ENCODE measurements around the gene STK32B.
"Not testable (repeated sequence)": the region's sequence is repeated elsewhere in the genome, so short reads cannot be mapped to it uniquely, and the experiment has no call there.

STK32B gene

DNA sequence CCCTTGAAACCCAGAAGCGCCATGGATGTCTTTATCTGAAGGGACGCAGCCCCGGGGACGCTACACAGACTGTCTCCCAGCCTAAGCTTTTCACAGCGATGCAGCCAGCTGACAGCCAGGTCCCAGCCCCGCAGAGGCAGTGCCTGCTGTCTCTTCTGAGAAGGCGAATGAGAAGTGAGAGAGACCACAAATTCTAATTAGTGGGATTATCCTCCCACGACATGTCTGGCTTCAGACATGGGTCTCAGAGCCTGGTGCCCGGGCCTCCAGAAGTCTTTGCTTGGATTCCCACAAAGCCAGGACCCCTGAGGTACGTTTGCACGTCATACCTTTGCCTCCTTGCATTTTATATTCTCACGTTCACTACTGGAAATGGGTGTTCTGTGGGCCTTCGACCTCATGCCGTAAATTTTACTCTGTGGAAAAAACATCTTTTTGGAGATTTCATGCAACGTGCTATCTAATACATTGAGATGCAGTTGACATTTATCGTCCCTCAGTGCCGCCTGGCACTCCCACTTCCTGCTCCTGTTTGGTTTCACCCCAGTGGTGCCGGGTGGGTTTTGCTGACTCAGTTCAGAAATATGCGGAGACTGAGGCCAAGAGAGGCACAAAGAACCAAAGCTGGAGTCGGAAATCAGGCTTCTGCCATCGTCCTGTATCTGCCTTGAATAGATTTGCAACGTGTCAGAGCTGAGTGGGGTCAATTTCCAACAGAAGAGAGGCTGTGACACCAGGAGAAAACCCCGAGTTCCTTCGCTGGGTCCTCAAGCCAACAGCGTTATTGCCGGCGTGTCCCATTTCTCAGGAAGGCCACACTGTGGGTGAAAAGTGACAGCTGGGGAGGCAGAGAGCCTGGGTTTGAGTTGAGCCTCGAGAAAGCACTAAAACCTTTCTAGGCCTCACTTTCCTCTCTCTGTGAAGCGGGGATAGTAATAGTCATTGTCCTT, 114.4 kb downstream of the STK32B start:
- no peak for DNase-seq

DNA sequence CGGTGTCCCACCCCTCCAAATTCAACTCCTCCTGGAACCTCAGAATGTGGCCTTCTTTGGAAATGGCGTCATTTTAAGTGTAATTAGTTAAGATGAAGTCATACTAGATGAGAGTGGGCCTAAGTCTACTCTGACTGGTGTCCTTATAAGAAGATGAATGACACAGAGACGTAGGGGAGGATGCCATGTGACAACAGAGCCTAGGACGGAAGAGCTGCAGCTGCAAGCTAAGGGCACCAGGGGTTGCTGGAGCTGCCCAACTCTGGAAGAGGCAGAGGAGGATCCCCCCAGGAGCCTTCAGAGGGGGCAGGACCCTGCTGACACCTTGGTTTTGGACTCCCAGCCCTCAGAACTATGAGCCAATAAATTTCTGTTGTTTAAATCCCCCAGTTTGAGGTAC, 115.1 kb downstream of the STK32B start:
- no peak for DNase-seq

DNA sequence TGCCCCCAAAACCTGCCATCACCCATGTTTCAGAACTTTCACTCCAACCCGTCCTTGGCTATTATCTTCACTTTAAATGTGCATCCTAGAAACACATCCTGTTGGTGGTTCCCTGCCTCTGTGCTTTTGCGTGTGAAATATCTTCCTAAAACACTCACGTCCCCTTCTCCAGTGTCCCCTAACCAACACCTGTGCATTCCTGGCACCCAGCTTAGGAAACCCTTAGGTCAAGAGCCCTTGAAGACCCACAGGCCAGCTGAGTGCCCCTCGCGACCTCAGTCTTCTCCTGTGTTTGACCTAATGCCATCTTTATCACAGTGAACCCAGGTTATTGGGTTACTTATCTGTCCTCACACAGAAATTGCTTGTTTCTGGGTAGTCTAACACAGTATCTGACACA, 117.6 kb downstream of the STK32B start:
- no peak for DNase-seq

DNA sequence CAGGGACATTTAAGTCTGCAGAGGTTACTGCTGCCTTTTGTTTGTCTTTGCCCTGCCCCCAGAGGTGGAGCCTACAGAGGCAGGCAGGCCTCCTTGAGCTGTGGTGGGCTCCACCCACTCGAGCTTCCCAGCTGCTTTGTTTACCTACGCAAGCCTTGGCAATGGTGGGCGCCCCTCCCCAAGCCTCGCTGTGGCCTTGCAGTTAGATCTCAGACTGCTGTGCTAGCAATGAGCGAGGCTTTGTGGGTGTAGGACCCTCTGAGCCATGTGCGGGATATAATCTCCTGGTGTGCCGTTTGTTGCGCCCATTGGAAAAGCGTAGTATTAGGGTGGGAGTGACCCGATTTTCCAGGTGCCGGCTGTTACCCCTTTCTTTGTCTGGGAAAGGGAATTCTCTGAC, 124.6 kb downstream of the STK32B start:
- not testable (repeated sequence) for DNase-seq

- DNase-seq, result peak; percentile 64
Observed at GRCh38 chr4:5184606-5185005, 133.3 kb downstream of the STK32B start.

DNA sequence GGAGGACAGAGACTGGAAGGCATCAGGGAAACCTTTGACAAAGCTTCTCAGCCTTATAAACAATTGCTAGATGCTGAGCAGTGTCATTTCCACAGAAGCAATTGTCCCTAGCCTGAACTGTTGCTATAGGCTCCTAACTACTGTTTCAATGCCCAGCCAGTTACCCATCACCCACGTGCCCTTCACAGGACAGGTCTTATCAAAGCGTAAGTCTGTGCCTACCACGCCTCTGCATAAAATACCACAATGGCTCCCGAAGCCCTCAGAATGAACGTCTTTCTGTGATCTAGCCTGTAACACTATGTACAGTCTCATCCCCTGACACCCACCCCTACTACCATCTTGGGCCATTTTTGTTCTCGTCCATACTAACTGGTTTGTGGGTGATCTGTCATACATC, 134.3 kb downstream of the STK32B start:
- DNase-seq, result no peak

- DNase-seq, result peak; percentile 84
Observed at GRCh38 chr4:5186271-5187064, 135.2 kb downstream of the STK32B start.

DNA sequence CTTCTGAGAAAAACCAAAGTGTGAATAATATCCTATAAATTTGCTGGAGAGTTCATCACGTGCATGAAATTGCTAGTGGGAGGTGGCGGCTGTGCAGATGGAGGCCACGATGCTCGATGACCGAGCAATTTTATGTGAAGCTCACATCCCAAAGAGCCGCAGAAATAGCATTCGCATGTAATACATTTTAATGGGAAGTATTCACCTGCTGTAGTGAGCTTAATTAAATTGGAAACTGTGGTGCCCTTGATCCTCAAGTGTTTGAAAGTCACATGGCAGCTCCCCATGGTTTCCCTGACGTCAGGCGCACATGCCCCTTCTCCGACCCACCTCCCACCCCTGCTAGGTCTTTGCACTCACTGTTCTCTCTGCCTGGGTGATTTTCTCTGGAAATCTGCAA, 136.8 kb downstream of the STK32B start:
- no peak for DNase-seq

DNA sequence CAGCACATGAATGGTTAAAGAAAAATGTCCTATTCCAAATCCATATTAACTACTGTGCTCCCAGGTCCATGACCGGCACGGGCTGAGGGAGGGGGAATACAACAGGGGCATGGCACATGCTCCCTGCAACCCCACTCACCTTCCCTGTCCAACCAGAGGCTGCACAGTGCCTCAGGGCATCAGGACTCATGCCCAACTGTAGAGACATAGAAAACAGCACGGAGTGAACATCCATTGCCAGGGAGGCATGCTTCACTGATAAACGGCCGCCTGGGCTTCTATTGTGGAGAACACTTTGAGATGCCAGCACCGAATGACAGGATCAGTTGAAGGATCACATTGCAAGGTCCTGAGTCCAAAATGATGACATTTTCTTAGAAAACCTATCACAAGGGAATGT, 140.6 kb downstream of the STK32B start:
- DNase-seq, result no peak

DNA sequence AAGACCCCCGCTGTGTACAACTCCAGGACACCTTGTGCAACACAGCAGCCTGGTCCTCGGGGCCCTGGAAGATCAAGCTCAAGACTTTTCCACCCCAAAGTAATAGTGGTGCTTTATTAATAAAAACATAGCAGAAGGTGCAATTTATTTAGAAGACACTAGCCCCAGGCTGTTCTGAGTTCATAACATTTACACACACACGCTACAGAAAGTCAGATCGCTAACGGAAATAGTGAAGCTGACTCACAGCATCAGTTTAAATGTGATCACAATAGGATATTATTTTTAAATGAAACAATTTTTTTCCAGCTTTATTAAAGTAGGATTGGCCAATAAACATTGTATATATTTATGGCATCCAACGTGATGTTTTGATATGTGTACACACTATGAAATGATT, 141.0 kb downstream of the STK32B start:
- DNase-seq, result no peak

DNA sequence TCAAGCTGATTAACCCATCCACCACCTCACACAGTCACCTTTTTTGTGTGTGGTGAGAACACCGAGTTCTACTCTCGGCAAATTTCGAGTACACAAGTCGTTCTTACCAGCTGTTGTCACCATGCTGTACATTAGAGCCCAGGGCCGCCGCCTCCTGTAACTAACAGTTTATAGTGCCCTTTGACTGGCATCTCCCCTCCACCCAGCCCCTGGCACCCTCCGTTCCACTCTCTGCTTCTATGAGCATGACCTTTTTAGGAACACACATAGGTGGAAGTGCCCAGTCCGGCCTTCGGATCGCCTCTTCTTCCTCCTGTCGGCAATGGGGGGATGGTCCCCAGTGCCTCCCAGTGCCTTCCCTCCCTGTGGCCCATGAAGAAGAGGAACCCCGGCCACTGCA, 141.4 kb downstream of the STK32B start:
- no peak for DNase-seq

- DNase-seq, result peak; percentile 80
Observed at GRCh38 chr4:5198656-5199541, 147.6 kb downstream of the STK32B start.

DNA sequence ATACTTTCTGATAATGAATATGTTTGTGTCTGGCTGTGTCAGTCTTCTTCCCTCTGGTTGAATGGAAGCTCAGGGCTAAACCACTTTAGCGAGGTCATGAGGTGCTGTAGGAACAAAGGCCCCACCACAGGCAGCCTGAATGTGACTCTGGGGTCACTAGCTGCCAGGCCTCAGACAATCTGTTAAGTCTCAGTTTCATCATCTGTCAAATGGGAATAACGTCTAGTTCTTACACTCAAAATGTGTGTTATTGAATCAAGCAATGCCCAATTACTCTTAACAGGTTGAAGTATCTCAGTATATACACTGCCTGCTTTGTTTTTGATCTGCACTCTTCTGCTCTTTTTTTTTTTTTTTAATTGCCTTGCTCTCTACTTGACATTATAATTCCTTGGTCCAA, 148.6 kb downstream of the STK32B start:
- DNase-seq, result no peak

DNA sequence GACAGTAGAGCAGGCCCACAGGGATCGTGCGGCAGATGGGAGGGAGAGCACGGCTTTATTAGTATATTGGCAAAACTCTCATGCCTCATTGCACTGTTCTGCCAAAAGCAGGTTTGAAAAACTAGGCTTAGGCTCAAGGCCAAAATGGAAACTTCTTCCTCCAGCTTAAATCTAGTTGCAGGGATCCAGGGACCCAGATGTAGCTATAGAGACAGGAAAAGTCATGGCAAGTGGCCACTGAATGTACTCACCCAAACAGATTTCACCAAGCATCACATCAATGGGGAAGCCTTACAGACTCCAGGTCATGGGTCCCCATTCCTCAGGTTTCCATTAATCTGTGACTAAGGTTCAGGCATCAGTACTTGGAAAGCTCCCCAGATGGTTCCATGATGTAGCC, 149.2 kb downstream of the STK32B start:
- DNase-seq, result no peak

DNA sequence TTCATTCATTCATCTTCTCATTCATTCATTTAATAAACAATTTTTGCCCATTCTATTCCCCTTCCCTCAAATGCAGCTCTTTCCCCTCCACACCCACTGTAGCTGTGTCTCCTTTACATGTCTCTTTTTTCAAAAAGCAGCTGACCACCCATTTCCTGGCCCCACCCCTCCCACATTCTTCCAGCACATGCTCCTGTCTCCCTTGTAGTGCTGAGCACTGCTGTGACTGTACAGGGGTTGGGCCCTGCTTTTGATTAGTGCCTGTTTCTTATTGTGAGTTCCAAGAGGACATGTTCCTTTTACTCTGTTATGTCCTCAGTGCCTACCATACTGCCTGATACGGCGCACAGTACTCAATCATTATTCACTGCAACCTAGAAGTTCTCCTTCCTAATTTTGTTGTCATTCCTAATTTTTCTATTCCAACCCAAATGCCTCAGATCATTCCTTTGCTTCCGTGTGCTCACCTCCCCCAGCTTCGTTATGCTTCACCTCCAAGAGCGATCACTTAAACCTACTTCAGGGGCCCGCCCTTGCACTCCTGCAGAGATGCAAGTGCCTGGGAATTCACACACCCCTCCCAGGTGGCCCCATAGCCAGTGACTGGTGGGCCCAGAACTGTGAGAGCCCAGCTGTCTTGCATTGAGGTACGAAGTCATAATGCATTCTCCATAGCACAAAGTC, 152.2 kb downstream of the STK32B start:
- DNase-seq, result peak; percentile 74

GRCh38 chr4:5203993-5204310, 152.7 kb downstream of the STK32B start:
- DNase-seq, result no peak

GRCh38 chr4:5204781-5205180, 153.5 kb downstream of the STK32B start:
- no peak for DNase-seq

GRCh38 chr4:5206016-5206790, 154.9 kb downstream of the STK32B start:
- peak; percentile 42 for DNase-seq

DNA sequence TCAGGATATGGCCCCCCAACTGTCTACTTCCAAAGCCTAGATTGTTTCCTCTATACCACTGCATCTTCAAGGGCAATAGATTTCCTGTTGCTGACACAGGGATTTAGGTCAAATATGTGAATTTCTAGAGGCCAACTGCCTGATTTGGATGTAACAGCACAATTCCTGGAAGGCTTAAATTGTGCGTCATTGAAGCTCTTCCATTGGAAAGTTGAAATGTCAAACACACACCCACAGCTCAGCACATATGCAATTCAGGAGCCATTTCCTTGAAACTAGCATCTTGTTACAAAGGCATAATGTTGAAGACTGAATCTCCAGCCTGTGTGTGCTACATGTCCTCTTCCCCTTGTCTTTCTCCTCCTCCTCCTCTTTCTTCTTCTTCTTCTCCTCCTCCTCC, 158.6 kb downstream of the STK32B start:
- DNase-seq, result no peak

- no peak for DNase-seq
Observed at GRCh38 chr4:5211282-5211839, 160.1 kb downstream of the STK32B start.

DNA sequence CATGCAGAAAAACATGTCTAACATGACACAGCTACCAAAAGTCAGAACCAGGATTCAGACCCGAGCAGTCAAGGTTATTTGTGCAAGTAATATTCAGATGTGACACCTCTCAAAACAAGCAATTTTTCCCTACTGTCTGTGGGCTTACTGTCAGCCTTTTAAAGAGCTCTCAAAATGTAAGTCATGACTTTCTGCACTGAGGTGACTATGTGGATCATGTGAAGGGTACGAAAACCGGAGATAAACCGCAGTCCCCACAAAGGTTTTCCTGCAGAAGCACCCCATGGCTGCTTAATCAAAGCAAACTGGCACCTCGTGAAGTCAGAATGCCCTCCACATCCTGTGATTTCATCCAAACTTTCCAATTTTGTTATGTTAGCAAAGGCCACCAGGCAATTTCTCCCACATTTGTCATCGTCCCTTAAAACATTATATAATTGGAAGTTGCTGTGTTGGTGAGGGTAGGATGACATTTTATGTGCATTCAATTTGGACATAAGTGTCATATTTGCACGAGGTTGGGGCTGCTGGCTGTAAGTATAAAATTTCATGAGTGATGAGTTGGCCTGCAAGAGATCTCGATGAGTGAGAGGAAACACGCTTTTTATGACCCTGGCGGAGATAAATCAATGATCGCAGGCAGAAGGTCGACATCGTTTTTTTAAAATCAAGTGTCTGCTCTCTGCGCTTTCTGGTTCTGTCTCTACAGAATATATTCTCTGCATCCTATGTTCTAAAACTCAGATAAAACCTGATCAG, 161.2 kb downstream of the STK32B start:
- DNase-seq, result peak; percentile 57
